HG03095 (cell line): ENCODE measurements around the gene SLC25A28.

Experiments used
- ATAC-seq: cut with Tn5 transposase; IDR thresholded peaks from one replicate; pipeline ENCODE4 v1.9.1; 2021; ENCODE audit warnings: moderate library complexity; ENCODE audit not compliant: unreplicated experiment

The SLC25A28 gene

DNA sequence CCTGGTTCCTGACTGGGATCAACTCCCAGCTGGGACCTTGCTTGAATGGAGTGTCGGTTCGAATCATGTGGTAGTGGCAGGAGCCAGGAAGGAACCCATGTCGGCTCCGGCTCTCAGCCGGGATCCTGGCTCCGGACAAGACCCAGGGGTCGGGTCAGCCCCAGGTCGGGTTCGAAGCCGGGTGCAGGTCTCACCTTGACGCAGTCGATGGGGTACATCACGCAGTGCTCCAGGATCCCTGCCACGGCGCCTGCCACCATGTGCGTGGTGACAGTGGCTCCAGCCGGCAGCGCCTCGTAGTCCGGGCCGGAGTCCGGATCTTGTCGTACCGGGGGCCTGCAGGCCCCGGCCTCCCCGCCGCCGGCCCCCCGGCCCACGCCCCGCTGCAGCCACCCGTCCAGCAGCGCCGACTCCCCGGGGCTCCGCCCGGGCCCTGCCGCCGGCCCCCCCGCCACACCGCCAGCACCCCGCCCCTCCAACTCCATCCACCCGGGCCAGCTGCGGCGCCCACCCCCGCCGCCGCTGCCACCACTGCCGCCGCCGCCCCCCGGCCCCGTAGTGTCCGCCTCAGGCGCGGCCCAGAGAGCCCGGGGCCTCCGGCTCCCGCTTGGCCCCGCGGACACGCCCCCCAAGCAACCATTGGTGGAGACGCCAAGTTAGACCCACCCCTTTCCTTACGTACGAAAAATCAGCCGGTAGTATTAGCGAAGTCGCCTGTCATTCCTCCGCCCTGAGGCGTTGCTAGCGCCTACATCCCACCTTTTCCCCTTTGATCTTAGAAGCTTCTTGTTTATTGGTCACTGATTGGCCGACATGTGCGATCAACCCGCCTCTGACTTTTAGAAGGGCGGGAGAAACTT is at the start of gene SLC25A28:
Gene SLC25A28 (minus strand): TSS at position 589 of the 860 bp plus-strand sequence. CDS start 104 bp downstream, at position 485.
- peak; percentile 79 for ATAC-seq

DNA sequence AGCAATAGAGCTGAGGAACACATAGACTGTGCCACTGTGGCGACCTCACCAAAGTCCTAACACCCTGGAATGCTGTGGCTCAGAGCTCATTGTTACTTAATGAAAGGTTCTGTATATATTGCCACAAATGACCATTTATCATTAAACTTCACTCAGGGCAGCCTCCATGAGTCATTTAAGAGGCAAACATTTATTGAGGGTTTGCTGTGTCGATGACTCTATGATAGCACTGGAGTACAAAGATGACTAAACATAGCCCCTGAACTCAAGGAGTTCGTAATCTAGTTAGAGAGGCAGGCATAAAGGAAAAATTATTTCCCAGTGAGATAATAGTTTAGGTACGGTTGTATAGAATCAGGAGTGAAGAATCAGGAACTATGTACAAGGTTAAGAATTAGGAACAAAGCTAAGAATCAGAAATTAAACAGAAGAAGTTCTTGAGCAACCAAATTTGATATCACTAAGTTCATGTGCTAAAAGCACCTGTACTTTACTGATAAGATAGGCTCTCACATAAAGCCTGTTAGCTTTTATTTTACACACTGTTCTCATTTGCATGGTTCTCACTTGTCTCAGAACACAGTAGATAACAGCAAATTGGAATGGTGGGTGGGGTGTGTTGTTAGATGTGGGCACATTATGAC is 47.0 kb upstream of the SLC25A28 start:
- no peak for ATAC-seq

DNA sequence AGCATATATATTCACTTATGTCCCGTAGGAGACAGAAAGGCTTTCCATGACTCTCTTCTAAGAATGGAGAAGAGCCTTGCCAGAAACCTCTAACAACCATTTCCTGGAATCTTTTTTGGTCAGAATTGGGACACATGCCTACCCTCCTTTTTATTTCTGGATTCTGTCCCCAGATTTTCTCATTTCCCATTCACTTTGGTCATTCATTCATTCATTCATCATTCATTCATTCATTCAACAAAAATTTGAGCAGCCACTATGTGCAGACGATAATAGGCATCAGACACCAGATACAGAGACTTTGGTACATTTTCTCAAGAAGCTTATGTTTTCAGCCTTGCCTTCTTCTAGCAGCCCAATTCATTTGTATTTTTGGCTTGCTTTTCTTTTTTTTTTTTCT is 45.1 kb upstream of the SLC25A28 start:
- ATAC-seq = no peak

DNA sequence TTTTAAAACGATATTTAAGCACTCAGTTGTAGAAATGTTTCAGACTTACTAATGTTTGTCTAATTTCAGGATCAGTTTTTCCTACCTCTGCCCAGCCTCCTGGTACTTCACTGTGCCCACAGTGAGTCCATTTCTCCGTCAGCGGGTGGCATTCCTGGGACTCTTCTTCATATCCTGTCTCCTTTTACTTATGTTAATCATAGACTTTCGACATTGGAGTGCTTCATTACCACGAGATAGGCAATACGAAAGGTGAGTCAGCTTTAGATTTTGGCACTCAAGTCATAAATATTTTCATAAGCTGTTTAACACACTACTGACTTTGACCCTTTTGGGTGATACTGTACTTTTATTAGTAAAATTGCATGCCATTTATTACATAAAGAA is 41.1 kb upstream of the SLC25A28 start:
- ATAC-seq = no peak

- no peak for ATAC-seq
These were observed 40.6 kb upstream of the SLC25A28 start for GRCh38 chr10:99660662-99661376.

- no peak for ATAC-seq
These were observed 39.7 kb upstream of the SLC25A28 start for GRCh38 chr10:99659868-99660366.

DNA sequence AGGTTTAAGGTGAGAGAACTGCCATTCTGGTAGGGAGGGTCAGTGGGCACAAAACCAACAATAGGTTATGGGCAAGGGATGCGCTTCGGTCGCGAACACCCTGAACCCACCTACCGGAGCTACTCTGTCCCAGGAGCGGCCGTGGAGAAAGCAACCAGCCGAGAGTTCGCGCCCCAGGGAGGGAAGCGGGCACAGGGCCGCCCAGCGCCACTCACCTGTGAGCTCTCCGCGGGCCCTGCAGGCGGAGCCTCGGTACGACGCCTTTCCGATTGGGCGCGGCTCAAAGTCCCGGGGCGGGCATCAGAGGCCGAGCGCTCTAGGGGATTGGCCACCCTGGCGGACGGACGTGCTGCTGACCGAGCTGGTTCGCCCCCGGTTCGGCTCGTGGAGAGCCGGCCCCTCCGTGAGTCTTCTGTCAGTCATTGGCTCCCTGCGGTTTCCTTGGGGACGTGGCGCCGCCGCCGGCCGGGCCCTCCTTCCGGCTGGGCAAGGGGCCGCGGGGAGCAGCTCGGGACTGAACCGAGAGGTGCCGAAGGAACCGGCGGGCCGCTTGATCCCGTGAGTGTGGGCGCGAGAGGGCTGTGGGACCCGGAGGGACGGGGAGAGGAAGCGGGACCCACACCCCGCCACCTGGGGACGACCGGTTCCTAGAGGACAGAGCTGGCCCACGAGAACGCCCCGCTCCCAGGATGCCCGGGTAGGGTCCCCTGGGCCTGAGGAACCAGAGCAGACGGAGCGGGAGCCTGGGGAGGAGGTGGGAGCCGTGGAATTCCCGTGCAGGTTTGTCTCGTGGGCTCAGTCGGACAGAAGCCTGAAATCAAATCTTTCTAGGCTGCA is 39.0 kb upstream of the SLC25A28 start, which contains the start of gene ENTPD7:
Gene ENTPD7 (plus strand): TSS at position 479 of the 837 bp plus-strand sequence. CDS start 448 bp downstream, outside the sequence.
- ATAC-seq = peak; percentile 100

DNA sequence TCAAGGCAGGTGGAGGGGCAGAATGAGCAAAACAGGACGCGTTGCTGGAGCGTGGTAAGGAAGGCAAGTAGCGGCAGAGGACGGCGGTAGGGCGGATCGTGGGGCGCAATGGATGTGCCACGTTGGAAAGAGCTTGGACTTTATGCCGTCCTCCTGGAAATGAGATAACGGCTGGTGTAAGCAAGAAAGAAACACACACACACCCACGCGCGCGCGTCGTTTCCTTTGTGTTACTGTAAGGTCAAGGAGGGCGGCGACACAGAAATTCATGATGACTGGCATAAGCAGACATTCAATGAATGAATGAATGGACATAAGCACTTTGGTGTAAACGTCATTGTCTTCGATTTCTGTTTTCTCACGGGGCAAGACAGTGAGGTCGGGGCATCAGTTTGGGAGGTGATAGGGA is 38.4 kb upstream of the SLC25A28 start:
- ATAC-seq = no peak

DNA sequence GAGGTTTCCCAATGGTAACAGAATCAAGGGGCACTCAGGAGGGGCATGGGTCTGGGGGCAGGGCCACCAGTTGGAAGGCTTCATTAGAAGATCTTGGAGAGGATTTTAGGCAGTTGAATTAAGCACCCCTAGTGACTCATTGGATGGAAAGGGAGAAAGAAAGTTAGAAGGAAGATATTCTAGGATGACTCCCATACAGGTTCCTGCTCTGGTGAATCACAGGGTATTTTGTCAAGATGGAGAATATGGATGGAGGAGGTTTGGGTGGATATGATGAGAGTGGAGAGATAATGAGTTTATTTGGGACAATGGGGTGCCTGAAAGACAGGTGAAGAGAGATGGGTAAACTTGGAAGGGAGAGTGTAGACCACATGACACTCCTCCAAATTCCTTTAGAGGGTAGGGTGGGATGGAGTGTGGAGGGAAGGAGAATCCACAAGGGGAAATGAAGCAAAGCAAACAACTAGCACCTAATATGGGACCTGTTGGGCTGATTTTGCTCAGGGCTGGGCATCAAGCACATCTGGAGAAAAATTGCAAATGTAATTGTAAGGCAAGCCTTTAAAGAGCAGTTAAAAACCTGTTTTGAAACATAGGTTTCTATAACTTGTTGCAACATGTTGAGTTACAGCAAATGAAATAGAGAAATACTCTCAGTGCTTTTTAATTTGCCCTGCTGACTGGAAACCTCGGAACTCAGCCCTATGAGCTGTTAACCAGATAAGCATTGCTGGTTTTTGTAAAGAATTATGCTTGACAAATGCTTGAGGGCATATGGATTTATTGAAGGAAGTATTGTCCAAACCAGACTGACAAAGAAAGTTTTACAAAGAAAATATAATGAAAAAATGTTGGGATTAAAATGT is 36.2 kb upstream of the SLC25A28 start:
- no peak for ATAC-seq

- no peak for ATAC-seq
These were observed 34.3 kb upstream of the SLC25A28 start for GRCh38 chr10:99654390-99655175.

DNA sequence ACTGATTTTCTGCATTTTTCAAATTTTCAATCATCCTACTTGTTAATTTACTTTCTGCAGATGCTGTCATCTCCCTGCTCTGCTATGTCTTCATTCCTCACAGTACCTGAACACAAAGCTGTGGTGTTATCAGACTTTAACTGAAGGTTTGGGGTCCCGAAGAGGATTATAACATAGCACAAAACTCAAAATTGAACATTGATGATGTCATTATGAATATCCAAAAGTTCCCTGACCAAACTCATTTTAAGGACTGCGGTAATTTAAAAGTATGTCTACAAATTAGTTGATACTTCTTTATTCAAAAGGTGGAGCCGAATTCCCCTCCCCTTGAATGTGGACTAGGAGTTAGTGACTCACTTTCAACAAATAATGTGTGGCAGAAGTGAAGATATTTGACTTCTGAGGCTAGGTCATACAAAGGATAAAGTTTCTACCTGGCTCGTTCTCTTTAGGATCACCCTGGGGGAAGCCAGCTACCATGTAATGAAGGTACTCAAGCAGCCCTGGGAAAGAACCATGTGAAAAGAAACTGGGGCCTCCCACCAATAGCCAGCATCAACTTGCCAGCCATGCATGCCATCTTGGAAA is 32.7 kb upstream of the SLC25A28 start:
- ATAC-seq = no peak

GRCh38 chr10:99648717-99649116 is 28.5 kb upstream of the SLC25A28 start:
- ATAC-seq = no peak

DNA sequence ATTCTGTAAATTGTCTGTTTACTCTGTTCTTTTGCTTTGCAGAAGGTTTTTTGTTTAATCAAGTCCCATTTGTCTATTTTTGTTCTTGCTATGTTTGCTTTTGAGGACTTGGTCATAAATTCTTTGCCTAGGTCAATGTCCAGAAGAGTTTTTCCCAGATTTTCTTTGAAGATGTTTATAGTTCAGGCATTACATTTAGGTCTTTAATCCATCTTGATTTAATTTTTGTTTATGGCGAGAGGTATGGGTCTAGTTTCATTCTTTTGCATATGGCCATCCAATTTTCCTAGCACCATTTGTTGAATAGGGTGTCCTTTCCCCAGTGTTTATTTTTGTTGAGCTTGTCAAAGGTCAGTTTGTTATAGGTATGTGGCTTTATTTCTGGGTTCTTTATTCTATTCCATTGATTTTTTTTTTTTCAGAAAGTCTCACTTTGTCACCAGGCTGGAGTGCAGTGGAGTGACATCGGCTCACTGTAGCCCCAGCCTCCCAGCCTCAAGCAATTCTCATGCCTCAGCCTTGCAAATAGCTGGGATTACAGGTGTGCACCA is 27.4 kb upstream of the SLC25A28 start:
- ATAC-seq = no peak

GRCh38 chr10:99633832-99634231 is 13.6 kb upstream of the SLC25A28 start:
- no peak for ATAC-seq

GRCh38 chr10:99631496-99631895 is 11.3 kb upstream of the SLC25A28 start:
- no peak for ATAC-seq

DNA sequence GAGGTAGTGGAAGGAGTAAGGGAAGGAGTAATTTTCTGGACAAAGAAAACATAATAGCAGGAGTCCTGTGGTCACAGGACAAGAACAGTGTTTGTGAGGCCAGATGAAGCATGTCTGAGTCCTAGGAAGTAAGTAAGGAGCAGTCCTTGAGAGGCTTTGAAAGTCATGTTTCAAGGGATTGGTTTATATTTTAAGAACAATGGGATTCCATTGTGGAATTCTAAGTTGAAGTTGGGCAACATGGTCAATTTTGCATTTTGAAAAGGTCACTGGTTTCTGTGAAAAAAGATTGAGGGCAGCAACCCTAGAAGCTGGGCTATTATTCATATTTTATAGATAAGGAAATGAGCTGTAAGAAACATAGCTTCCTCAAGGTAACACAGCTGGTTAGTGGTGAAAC is 10.8 kb upstream of the SLC25A28 start:
- ATAC-seq = no peak

GRCh38 chr10:99630433-99630832 is 10.2 kb upstream of the SLC25A28 start:
- no peak for ATAC-seq

DNA sequence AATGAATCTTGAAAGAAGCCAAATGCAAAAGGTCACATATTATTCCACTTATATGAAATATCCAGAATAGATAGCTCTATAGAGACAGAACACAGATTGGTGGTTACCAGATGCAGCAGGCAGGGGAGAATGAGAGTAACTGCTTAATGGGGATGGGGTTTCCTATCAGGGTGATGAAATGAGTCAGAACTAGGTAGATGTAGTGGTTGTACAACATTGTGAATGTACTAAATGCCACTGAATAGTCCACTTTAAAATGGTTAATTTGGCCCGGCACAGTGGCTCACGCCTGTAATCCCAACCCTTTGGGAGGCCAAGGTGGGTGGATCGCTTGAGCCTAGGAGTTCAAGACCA is 9.4 kb upstream of the SLC25A28 start:
- no peak for ATAC-seq
